T-helper 2 cell (primary cell): ENCODE measurements around the gene PLEKHA6.
"Not testable (repeated sequence)": the region's sequence is repeated elsewhere in the genome, so short reads cannot be mapped to it uniquely, and the experiment has no call there.

ENCODE experiments used
- DNase-seq, 5 experiments: peaks; one replicate each; pipeline versions ENCODE4 v3.0.0 to v3.0.0-alpha.2; 2012 to 2022

The PLEKHA6 gene

GRCh38 chr1:204258213-204259115, 101.3 kb downstream of the PLEKHA6 start:
- no peak for DNase-seq

GRCh38 chr1:204257446-204257845, 102.3 kb downstream of the PLEKHA6 start:
- no peak for DNase-seq

GRCh38 chr1:204256531-204256930, 103.2 kb downstream of the PLEKHA6 start:
- no peak for DNase-seq

- no peak for DNase-seq
Observed at GRCh38 chr1:204255966-204256365, 103.8 kb downstream of the PLEKHA6 start.

GRCh38 chr1:204255225-204255624, 104.5 kb downstream of the PLEKHA6 start:
- no peak for DNase-seq

- DNase-seq: no peak
Observed at GRCh38 chr1:204254031-204254661, 105.6 kb downstream of the PLEKHA6 start.

- no peak for DNase-seq
Observed at GRCh38 chr1:204251926-204252689, 107.6 kb downstream of the PLEKHA6 start.

GRCh38 chr1:204251286-204251685, 108.4 kb downstream of the PLEKHA6 start:
- DNase-seq: no peak

GRCh38 chr1:204250428-204251030, 109.2 kb downstream of the PLEKHA6 start:
- no peak for DNase-seq

- DNase-seq: no peak
Observed at GRCh38 chr1:204249736-204250427, 109.8 kb downstream of the PLEKHA6 start.

- DNase-seq: no peak
Observed at GRCh38 chr1:204248954-204249353, 110.8 kb downstream of the PLEKHA6 start.

- DNase-seq: no peak
Observed at GRCh38 chr1:204246876-204247275, 112.9 kb downstream of the PLEKHA6 start.

GRCh38 chr1:204242920-204243319, 116.8 kb downstream of the PLEKHA6 start:
- DNase-seq: no peak

- DNase-seq: no peak
Observed at GRCh38 chr1:204241914-204242313, 117.8 kb downstream of the PLEKHA6 start.

GRCh38 chr1:204241050-204241449, 118.7 kb downstream of the PLEKHA6 start:
- no peak for DNase-seq

- DNase-seq: no peak
Observed at GRCh38 chr1:204240233-204240632, 119.5 kb downstream of the PLEKHA6 start.

- DNase-seq: not testable (repeated sequence)
Observed at GRCh38 chr1:204239401-204239800, 120.3 kb downstream of the PLEKHA6 start.

- not testable (repeated sequence) for DNase-seq
Observed at GRCh38 chr1:204238520-204238919, 121.2 kb downstream of the PLEKHA6 start.

GRCh38 chr1:204237515-204237914, 122.2 kb downstream of the PLEKHA6 start:
- not testable (repeated sequence) for DNase-seq

- DNase-seq: no peak
Observed at GRCh38 chr1:204232526-204232925, 127.2 kb downstream of the PLEKHA6 start.

GRCh38 chr1:204230211-204230610, 129.5 kb downstream of the PLEKHA6 start:
- no peak for DNase-seq

- no peak for DNase-seq
Observed at GRCh38 chr1:204228896-204229295, 130.8 kb downstream of the PLEKHA6 start.
